22Rv1 (cell line): ENCODE results near the gene PRKCB.

ENCODE experiments used
- CTCF ChIP-seq: fragments of 450-650 bp; IDR thresholded peaks from 2 replicates; pipeline ENCODE4 v1.5.1; 2017; ENCODE audit warnings: mild to moderate bottlenecking
- ZFX ChIP-seq: fragments of 450-650 bp; IDR thresholded peaks from 2 replicates; pipeline ENCODE4 v1.6.1; 2017; ENCODE audit warnings: antibody characterized with exemption, borderline replicate concordance

- TF ChIP-seq CTCF (no peak), ZFX (no peak)
Measured at GRCh38 chr16:23847251-23847650, 11.5 kb downstream of the PRKCB start.
